Muscle layer of duodenum (tissue), 2 donors: Measurements from ENCODE around the gene FOXK2.

Source experiments
- H3K27ac ChIP-seq: one replicate; pipeline ENCODE4 v1.7.0; 2013; ENCODE audit warnings: mild to moderate bottlenecking, low read length
- H3K27me3 ChIP-seq: one replicate; pipeline ENCODE4 v1.7.0; 2013; ENCODE audit warnings: low read depth, mild to moderate bottlenecking, control low read depth, low read length
- H3K36me3 ChIP-seq, 2 donors: one replicate each; pipeline ENCODE4 v1.7.0; 2013; ENCODE audit warnings: low read length in 2 of 2, control low read depth in 1 of 2, mild to moderate bottlenecking in 1 of 2; ENCODE audit not compliant: insufficient read depth in 2 of 2, control insufficient read depth in 1 of 2
- H3K4me1 ChIP-seq, 2 donors: one replicate each; pipeline ENCODE4 v1.7.0; 2013; ENCODE audit warnings: low read length in 2 of 2, mild to moderate bottlenecking in 2 of 2, control low read depth in 1 of 2, moderate library complexity in 1 of 2; ENCODE audit not compliant: insufficient read depth in 2 of 2, control insufficient read depth in 1 of 2
- H3K4me3 ChIP-seq, 2 donors: one replicate each; pipeline ENCODE4 v1.7.0; 2013; ENCODE audit warnings: low read length in 2 of 2, low read depth in 1 of 2, mild to moderate bottlenecking in 1 of 2
- H3K9me3 ChIP-seq, 2 donors: one replicate each; pipeline ENCODE4 v1.7.0; 2013; ENCODE audit warnings: low read length in 2 of 2, control low read depth in 1 of 2, mild to moderate bottlenecking in 1 of 2; ENCODE audit not compliant: control insufficient read depth in 1 of 2
- donor health status: healthy.

The FOXK2 gene

GRCh38 chr17:82518826-82519810 is at the start of gene FOXK2:
Gene FOXK2, plus strand, starts transcription at chr17:82519732. Its CDS starts 157 bp downstream, at chr17:82519889.
- Histone ChIP-seq H3K27ac (peak within 1 kb of the TSS; percentile 84), H3K9me3 (no peaks in the 10 kb centered on the region), H3K36me3 (no peaks in the 10 kb centered on the region), H3K4me3 (peak within 1 kb of the TSS; percentile 80 to 87), H3K27me3 (no peaks in the 10 kb centered on the region), H3K4me1 (peaks cover 0 to 9% of the 10 kb centered on the region in 2 donors)

GRCh38 chr17:82470065-82470464 is 49.5 kb upstream of the FOXK2 start:
- H3K36me3 ChIP-seq, result peaks cover 31 to 56% of the 10 kb centered on the region in 2 donors
- H3K4me1 ChIP-seq, result no peaks in the 10 kb centered on the region
- no peaks in the 10 kb centered on the region for H3K27me3 ChIP-seq
- H3K4me3 ChIP-seq, result no peak overlapping the region
- no peak overlapping the region for H3K27ac ChIP-seq
- H3K9me3 ChIP-seq, result no peaks in the 10 kb centered on the region

- H3K4me3 ChIP-seq, result no peak overlapping the region
- H3K9me3 ChIP-seq, result no peaks in the 10 kb centered on the region
- H3K27ac ChIP-seq, result no peak overlapping the region
- no peaks in the 10 kb centered on the region for H3K27me3 ChIP-seq
- H3K4me1 ChIP-seq, result no peaks in the 10 kb centered on the region
- peaks cover 23 to 42% of the 10 kb centered on the region in 2 donors for H3K36me3 ChIP-seq
Observed at GRCh38 chr17:82474223-82475010, 45.1 kb upstream of the FOXK2 start.

- no peaks in the 10 kb centered on the region for H3K27me3 ChIP-seq
- peaks cover 28 to 46% of the 10 kb centered on the region in 2 donors for H3K36me3 ChIP-seq
- H3K4me3 ChIP-seq, result no peak overlapping the region
- no peaks in the 10 kb centered on the region for H3K9me3 ChIP-seq
- no peak overlapping the region for H3K27ac ChIP-seq
- no peaks in the 10 kb centered on the region for H3K4me1 ChIP-seq
Observed at GRCh38 chr17:82475458-82475857, 44.1 kb upstream of the FOXK2 start.

- peaks cover 32 to 45% of the 10 kb centered on the region in 2 donors for H3K36me3 ChIP-seq
Observed at GRCh38 chr17:82477934-82478333, 41.6 kb upstream of the FOXK2 start.

GRCh38 chr17:82479602-82480001 is 39.9 kb upstream of the FOXK2 start:
- H3K4me1 ChIP-seq, result no peaks in the 10 kb centered on the region
- no peak overlapping the region for H3K27ac ChIP-seq
- H3K27me3 ChIP-seq, result no peaks in the 10 kb centered on the region
- no peak overlapping the region for H3K4me3 ChIP-seq
- H3K9me3 ChIP-seq, result no peaks in the 10 kb centered on the region
- H3K36me3 ChIP-seq, result peaks cover 43 to 59% of the 10 kb centered on the region in 2 donors

More at GRCh38 chr17:82477934-82478333, 41.6 kb upstream of the FOXK2 start:
- Histone ChIP-seq H3K9me3 (no peaks in the 10 kb centered on the region), H3K27ac (no peak overlapping the region), H3K27me3 (no peaks in the 10 kb centered on the region), H3K4me3 (no peak overlapping the region), H3K4me1 (no peaks in the 10 kb centered on the region)

GRCh38 chr17:82480318-82480717 is 39.2 kb upstream of the FOXK2 start:
- no peaks in the 10 kb centered on the region for H3K4me1 ChIP-seq
- no peak overlapping the region for H3K27ac ChIP-seq
- H3K9me3 ChIP-seq, result no peaks in the 10 kb centered on the region
- H3K27me3 ChIP-seq, result no peaks in the 10 kb centered on the region
- no peak overlapping the region for H3K4me3 ChIP-seq
- peaks cover 43 to 60% of the 10 kb centered on the region in 2 donors for H3K36me3 ChIP-seq

- no peaks in the 10 kb centered on the region for H3K27me3 ChIP-seq
- no peak overlapping the region for H3K27ac ChIP-seq
- no peaks in the 10 kb centered on the region for H3K4me1 ChIP-seq
- H3K9me3 ChIP-seq, result no peaks in the 10 kb centered on the region
- H3K36me3 ChIP-seq, result peaks cover 53 to 74% of the 10 kb centered on the region in 2 donors
- no peak overlapping the region for H3K4me3 ChIP-seq
Observed at GRCh38 chr17:82483204-82483660, 36.3 kb upstream of the FOXK2 start.

GRCh38 chr17:82483836-82484235 is 35.7 kb upstream of the FOXK2 start:
- Histone ChIP-seq H3K9me3 (no peaks in the 10 kb centered on the region), H3K4me1 (no peaks in the 10 kb centered on the region), H3K4me3 (no peak overlapping the region), H3K36me3 (peaks cover 48 to 75% of the 10 kb centered on the region in 2 donors), H3K27ac (no peak overlapping the region), H3K27me3 (no peaks in the 10 kb centered on the region)

GRCh38 chr17:82486231-82487094 is 33.1 kb upstream of the FOXK2 start:
- no peaks in the 10 kb centered on the region for H3K27me3 ChIP-seq
- H3K36me3 ChIP-seq, result peaks cover 33 to 58% of the 10 kb centered on the region in 2 donors
- H3K4me3 ChIP-seq, result no peak overlapping the region
- H3K9me3 ChIP-seq, result no peaks in the 10 kb centered on the region
- H3K27ac ChIP-seq, result no peak overlapping the region
- no peaks in the 10 kb centered on the region for H3K4me1 ChIP-seq
